Measurements from ENCODE around the gene C1orf74.
A peak's percentile ranks its signal among the peaks of the same experiment; 100 is the strongest.

Gene C1orf74

DNA sequence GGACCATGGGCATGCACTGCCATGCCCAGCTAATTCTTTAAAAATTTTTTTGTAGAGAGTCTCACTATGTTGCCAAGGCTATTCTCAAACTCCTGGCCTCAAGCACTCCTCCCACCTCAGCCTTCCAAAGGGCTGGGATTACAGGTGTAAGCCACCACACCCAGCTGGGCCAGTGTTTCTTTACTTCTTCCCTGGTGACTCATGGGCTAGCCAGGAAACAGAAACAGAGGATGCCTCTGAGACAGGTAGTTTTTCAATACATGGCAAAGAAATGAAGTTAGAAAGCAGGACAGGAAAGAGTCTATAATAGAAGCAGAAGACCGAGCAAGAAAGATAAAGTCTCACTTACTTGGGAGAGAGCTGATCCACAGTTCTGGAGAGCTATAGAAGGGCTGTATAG lies 7.6 kb upstream of the C1orf74 start:
- H3K4me3 ChIP-seq (ENCODE audit: low read depth, low read length): no peak overlapping the region
- TF ChIP-seq, protein P1, sequence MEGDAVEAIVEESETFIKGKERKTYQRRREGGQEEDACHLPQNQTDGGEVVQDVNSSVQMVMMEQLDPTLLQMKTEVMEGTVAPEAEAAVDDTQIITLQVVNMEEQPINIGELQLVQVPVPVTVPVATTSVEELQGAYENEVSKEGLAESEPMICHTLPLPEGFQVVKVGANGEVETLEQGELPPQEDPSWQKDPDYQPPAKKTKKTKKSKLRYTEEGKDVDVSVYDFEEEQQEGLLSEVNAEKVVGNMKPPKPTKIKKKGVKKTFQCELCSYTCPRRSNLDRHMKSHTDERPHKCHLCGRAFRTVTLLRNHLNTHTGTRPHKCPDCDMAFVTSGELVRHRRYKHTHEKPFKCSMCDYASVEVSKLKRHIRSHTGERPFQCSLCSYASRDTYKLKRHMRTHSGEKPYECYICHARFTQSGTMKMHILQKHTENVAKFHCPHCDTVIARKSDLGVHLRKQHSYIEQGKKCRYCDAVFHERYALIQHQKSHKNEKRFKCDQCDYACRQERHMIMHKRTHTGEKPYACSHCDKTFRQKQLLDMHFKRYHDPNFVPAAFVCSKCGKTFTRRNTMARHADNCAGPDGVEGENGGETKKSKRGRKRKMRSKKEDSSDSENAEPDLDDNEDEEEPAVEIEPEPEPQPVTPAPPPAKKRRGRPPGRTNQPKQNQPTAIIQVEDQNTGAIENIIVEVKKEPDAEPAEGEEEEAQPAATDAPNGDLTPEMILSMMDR (IDR thresholded peaks at IDR 0.05; ENCODE audit: low read depth, low read length): no peak

DNA sequence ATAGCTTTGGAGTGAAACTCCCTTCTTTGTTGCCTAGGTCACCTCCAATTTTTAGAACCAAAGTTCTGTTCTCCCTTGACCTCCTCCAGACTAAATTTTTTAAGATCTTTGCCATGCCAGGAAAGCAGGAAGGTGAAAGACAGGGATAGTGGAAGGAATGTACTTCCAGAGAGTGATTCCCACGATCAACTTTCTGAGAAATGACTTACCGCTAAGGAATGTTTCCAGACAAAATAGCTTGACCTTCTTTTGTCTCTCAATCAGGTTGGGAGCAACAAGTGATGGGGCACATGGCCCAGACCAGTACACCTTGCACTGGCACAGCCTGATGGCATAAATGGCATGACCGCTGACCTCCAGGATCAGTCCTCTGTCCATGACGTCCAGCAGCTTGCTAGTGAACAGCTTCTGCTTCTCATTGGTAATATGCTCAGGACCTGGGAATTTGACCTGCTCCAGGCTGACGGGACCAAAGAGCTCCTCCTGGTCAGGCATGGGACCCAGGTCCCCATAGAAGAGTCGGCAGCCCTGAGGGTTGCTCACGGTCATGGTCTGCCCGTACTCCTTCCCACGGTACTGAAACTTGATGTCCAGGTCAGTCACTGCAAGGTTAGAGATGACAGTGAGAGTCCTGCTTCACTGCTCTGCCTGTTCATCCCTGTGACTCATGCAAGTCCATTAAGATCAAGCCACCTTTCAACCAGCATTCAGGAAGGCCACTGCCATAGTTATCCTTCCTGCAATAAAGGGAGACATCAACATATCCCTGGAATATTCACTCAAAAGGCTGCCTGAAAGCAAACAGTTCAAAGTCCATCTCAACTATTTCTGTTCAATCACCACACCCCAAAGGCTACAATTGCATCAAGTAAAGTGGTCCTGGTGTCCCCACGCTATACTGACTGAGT lies 6.2 kb upstream of the C1orf74 start:
- TF ChIP-seq, protein P1 (IDR thresholded peaks at IDR 0.05; ENCODE audit: low read depth, low read length): no peak
- no peak overlapping the region for H3K4me3 ChIP-seq (ENCODE audit: low read depth, low read length)

DNA sequence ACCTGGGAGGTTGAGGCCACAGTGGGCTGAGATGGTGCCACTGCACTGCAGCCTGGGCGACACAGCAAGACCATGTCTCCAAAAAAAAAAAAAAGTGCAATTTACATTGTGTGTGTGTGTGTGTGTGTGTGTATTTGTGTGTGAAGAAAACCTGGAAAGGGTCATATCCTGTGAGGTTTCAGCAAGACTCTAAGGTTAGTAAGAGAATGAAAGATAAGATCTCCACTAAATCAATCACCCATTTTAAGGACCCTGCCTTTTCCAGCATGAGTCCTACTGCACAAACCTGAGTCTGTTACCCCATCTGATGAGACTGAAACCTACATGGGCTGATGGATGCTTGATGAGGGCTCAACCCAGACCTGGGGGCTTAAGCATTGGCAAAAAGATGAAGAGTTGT lies 4.9 kb upstream of the C1orf74 start:
- H3K4me3 ChIP-seq (ENCODE audit: low read depth, low read length): no peak overlapping the region
- TF ChIP-seq, protein P1 (IDR thresholded peaks at IDR 0.05; ENCODE audit: low read depth, low read length): no peak

DNA sequence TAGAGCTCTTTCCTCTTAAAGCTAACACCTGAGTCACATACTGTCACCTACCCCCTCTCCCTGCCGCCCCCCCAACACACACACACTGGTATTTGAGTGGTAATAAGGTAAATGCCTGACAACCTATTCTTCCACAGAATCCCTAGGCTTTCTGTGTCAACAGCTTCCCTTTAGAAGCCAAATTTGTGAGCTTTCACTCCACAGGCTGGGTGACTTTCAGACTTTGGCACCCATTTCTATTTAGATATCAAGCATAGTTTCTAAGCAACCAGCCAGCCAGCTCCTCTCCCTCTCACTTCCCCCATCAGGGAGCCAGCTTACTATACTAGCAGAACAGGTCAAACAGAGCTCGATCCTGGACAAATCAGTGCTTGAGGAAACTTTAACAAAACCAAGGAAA lies 3.2 kb upstream of the C1orf74 start:
- TF ChIP-seq, protein P1 (IDR thresholded peaks at IDR 0.05; ENCODE audit: low read depth, low read length): no peak

DNA sequence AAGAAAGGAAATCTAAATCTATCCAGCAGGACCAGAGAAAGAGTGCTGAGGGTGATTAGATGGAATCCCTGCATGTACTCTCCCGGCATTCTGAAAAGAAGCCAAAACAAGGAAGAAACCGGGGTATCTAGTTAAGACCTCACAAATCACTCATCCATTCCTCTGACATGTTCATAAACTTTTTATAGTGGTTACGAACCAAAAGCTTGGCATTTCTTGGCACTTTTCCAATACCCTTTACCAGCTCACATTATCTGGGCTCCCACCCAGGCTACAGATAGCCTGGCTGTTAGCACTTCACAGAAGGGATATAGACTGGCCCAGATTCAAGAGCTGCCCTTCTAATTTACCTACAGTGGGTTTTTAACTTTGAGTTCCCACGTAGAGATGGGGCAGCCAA lies 1.8 kb upstream of the C1orf74 start:
- H3K4me3 ChIP-seq (ENCODE audit: low read depth, low read length): no peak overlapping the region
- TF ChIP-seq, protein P1 (IDR thresholded peaks at IDR 0.05; ENCODE audit: low read depth, low read length): no peak

More for the DNA sequence above, 3.2 kb upstream of the C1orf74 start:
- no peak overlapping the region for H3K4me3 ChIP-seq (ENCODE audit: low read depth, low read length)

DNA sequence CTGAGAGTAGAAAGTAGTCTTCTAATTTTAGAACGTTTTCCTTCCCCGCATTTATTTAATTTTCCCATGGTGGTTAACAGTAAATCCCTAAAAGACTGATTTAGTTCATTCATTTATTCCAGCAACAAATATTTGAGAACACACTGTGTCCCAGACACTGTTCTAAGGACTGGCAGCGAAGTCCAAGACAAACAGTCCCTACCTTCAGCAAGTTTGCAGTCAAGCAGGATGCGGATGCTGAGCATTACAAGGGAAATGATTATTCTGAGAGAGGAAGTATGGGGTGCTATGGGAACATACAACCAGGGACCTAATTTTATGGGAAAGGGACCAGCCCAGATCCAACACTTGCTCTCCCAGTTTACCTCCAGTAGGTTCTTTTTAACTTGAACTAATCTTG lies 1.2 kb upstream of the C1orf74 start:
- no peak overlapping the region for H3K4me3 ChIP-seq (ENCODE audit: low read depth, low read length)
- TF ChIP-seq, protein P1 (IDR thresholded peaks at IDR 0.05; ENCODE audit: low read depth, low read length): no peak

DNA sequence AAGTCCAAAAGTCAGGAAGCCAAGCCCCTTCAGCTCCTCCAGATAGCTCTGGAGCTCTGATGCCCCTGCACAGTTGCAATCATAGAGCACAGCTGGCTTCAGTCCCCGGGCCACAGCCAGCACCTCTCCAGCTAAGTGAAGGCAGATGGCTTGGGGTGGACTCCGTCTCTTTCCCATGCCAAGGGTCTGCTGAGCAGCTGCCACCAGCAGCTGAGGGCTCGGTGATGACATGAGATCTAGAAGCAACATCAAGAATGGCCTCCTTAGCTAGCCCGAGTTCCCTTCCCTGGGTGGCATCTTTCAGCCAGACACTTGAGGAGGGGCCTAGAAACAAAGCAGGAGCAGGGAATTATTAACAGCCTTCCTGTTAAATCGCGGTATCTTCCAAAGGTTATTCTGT lies 973 bp downstream of the C1orf74 start:
- peak overlapping the region; percentile 94 for H3K4me3 ChIP-seq (ENCODE audit: low read depth, low read length)
- TF ChIP-seq, protein P1 (IDR thresholded peaks at IDR 0.05; ENCODE audit: low read depth, low read length): no peak

Measured in WI38 (cell line).